Stimulated activated CD8-positive, alpha-beta memory T cell treated with anti-CD3 and anti-CD28 coated beads, Interleukin-7, amount 100 ng/mL, for 24 hours (primary cell): ENCODE results near the gene KRTAP26-1.

Source experiments
- DNase-seq: peaks from one replicate; pipeline ENCODE4 v3.0.0-alpha.2; 2020; ENCODE audit warnings: low read depth

KRTAP26-1 gene

GRCh38 chr21:30320215-30320614 is at the start of gene KRTAP26-1:
TSS of gene KRTAP26-1 (minus strand) at chr21:30320315. CDS start at chr21:30320035, 280 bp downstream.
- no peak for DNase-seq

GRCh38 chr21:30355906-30356305 is 35.8 kb upstream of the KRTAP26-1 start:
- no peak for DNase-seq

- no peak for DNase-seq
Observed at GRCh38 chr21:30354308-30355005, 34.3 kb upstream of the KRTAP26-1 start.

GRCh38 chr21:30351534-30351933 is 31.4 kb upstream of the KRTAP26-1 start:
- no peak for DNase-seq

GRCh38 chr21:30349572-30349971 is 29.5 kb upstream of the KRTAP26-1 start:
- no peak for DNase-seq

- DNase-seq = no peak
Observed at GRCh38 chr21:30348506-30348905, 28.4 kb upstream of the KRTAP26-1 start, which contains the start of gene KRTAP23-1. TSS of gene KRTAP23-1 (minus strand) at chr21:30348606. CDS start at chr21:30348606, 0 bp downstream.

GRCh38 chr21:30345014-30345413 is 24.9 kb upstream of the KRTAP26-1 start:
- no peak for DNase-seq

- DNase-seq = peak; percentile 4
Observed at GRCh38 chr21:30340714-30341573, 20.8 kb upstream of the KRTAP26-1 start.

GRCh38 chr21:30338717-30339116 is 18.6 kb upstream of the KRTAP26-1 start:
- no peak for DNase-seq

- no peak for DNase-seq
Observed at GRCh38 chr21:30337772-30338171, 17.7 kb upstream of the KRTAP26-1 start.

GRCh38 chr21:30337276-30337744 is 17.2 kb upstream of the KRTAP26-1 start, which contains the start of gene KRTAP27-1:
TSS of gene KRTAP27-1 (minus strand) at chr21:30337694. CDS start at chr21:30337668, 26 bp downstream.
- no peak for DNase-seq

GRCh38 chr21:30336596-30336995 is 16.5 kb upstream of the KRTAP26-1 start:
- DNase-seq = no peak

GRCh38 chr21:30333736-30334135 is 13.6 kb upstream of the KRTAP26-1 start:
- DNase-seq = no peak

- no peak for DNase-seq
Observed at GRCh38 chr21:30332681-30333080, 12.6 kb upstream of the KRTAP26-1 start.

- no peak for DNase-seq
Observed at GRCh38 chr21:30329203-30329875, 9.2 kb upstream of the KRTAP26-1 start.

GRCh38 chr21:30326390-30326789 is 6.3 kb upstream of the KRTAP26-1 start:
- DNase-seq = no peak

GRCh38 chr21:30315701-30316100 is 4.4 kb downstream of the KRTAP26-1 start:
- no peak for DNase-seq

- DNase-seq = no peak
Observed at GRCh38 chr21:30306884-30307283, 13.2 kb downstream of the KRTAP26-1 start.

- DNase-seq = no peak
Observed at GRCh38 chr21:30305136-30305535, 15.0 kb downstream of the KRTAP26-1 start.

- DNase-seq = no peak
Observed at GRCh38 chr21:30289215-30289614, 30.9 kb downstream of the KRTAP26-1 start, which contains the start of gene KRTAP25-1. TSS of gene KRTAP25-1 (minus strand) at chr21:30289514. CDS start at chr21:30289490, 24 bp downstream.

GRCh38 chr21:30282850-30283249 is 37.3 kb downstream of the KRTAP26-1 start, which contains the start of gene KRTAP24-1:
TSS of gene KRTAP24-1 (minus strand) at chr21:30282950. CDS start at chr21:30282932, 18 bp downstream.
- no peak for DNase-seq

GRCh38 chr21:30271611-30272010 is 48.5 kb downstream of the KRTAP26-1 start:
- DNase-seq = no peak
